ENCODE data around the gene PLCB3. TPM values are rescaled to one million over a fixed set of nuclear protein-coding genes. Genes with fewer than 3 reads are reported as not detected.

PLCB3 gene
- total RNA-seq, 1 experiment from 2014 or later, result 41.2 TPM

GRCh38 chr11:64220798-64221197, 30.5 kb upstream of the PLCB3 start:
- Histone ChIP-seq H3K9me3 (ENCODE audit: control insufficient read depth, insufficient read depth, low read depth, low read length) (no peaks in the 10 kb centered on the region), H3K4me3 (ENCODE audit: low read depth in 2 of 2, low read length in 2 of 2) (no peak overlapping the region), H3K27me3 (ENCODE audit: control insufficient read depth, insufficient read depth, low read length) (no peaks in the 10 kb centered on the region), H3K4me1 (ENCODE audit: control insufficient read depth, insufficient read depth, low read length) (no peaks in the 10 kb centered on the region; the same call in none of the 2 replicates), H3K36me3 (ENCODE audit: control insufficient read depth, insufficient read depth, low read length) (peaks cover 2% of the 10 kb centered on the region), H3K27ac (ENCODE audit: low read length) (no peak overlapping the region)
- intact Hi-C loops (cut with micrococcal nuclease; ENCODE audit: unreplicated experiment), result no loop called here
- ATAC-seq (no peak; the same call in 1 of the 2 replicates), DNase-seq (ENCODE audit: low read depth, low spot score) (no peak)
- TF ChIP-seq, protein P1, sequence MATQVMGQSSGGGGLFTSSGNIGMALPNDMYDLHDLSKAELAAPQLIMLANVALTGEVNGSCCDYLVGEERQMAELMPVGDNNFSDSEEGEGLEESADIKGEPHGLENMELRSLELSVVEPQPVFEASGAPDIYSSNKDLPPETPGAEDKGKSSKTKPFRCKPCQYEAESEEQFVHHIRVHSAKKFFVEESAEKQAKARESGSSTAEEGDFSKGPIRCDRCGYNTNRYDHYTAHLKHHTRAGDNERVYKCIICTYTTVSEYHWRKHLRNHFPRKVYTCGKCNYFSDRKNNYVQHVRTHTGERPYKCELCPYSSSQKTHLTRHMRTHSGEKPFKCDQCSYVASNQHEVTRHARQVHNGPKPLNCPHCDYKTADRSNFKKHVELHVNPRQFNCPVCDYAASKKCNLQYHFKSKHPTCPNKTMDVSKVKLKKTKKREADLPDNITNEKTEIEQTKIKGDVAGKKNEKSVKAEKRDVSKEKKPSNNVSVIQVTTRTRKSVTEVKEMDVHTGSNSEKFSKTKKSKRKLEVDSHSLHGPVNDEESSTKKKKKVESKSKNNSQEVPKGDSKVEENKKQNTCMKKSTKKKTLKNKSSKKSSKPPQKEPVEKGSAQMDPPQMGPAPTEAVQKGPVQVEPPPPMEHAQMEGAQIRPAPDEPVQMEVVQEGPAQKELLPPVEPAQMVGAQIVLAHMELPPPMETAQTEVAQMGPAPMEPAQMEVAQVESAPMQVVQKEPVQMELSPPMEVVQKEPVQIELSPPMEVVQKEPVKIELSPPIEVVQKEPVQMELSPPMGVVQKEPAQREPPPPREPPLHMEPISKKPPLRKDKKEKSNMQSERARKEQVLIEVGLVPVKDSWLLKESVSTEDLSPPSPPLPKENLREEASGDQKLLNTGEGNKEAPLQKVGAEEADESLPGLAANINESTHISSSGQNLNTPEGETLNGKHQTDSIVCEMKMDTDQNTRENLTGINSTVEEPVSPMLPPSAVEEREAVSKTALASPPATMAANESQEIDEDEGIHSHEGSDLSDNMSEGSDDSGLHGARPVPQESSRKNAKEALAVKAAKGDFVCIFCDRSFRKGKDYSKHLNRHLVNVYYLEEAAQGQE (IDR thresholded peaks at IDR 0.05; ENCODE audit: insufficient read depth in 1 of 2, low read depth in 2 of 2, low read length in 1 of 2), result no peak
- TF ChIP-seq, protein P2, sequence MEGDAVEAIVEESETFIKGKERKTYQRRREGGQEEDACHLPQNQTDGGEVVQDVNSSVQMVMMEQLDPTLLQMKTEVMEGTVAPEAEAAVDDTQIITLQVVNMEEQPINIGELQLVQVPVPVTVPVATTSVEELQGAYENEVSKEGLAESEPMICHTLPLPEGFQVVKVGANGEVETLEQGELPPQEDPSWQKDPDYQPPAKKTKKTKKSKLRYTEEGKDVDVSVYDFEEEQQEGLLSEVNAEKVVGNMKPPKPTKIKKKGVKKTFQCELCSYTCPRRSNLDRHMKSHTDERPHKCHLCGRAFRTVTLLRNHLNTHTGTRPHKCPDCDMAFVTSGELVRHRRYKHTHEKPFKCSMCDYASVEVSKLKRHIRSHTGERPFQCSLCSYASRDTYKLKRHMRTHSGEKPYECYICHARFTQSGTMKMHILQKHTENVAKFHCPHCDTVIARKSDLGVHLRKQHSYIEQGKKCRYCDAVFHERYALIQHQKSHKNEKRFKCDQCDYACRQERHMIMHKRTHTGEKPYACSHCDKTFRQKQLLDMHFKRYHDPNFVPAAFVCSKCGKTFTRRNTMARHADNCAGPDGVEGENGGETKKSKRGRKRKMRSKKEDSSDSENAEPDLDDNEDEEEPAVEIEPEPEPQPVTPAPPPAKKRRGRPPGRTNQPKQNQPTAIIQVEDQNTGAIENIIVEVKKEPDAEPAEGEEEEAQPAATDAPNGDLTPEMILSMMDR (IDR thresholded peaks at IDR 0.05), result no peak
- ChIA-PET CTCF (no interaction called here), POLR2A (interaction anchor here (0.5 kb wide), 1 partner anchor 11 kb away, joined by 5 read pairs; no protein-coding TSS in a partner anchor)
- BruUV-seq (replicated peaks), result no TSS peak
- in situ Hi-C loops (cut with HindIII; ENCODE audit: low pct_unique_long_range_greater_than_20kb, low sequenced_read_pairs), result no loop called here

- no TSS peak for BruUV-seq (replicated peaks)
- TF ChIP-seq, protein P1 (IDR thresholded peaks at IDR 0.05; ENCODE audit: insufficient read depth in 1 of 2, low read depth in 2 of 2, low read length in 1 of 2), result no peak
- DNase-seq (ENCODE audit: low read depth, low spot score), result no peak
- no peaks in the 10 kb centered on the region for H3K9me3 ChIP-seq (ENCODE audit: control insufficient read depth, insufficient read depth, low read depth, low read length)
- ChIA-PET POLR2A (no interaction called here), CTCF (no interaction called here)
- H3K27me3 ChIP-seq (ENCODE audit: control insufficient read depth, insufficient read depth, low read length), result no peaks in the 10 kb centered on the region
- in situ Hi-C loops (cut with HindIII; ENCODE audit: low pct_unique_long_range_greater_than_20kb, low sequenced_read_pairs) (no loop called here), intact Hi-C loops (cut with micrococcal nuclease; ENCODE audit: unreplicated experiment) (no loop called here)
- peaks cover 5% of the 10 kb centered on the region for H3K4me1 ChIP-seq (ENCODE audit: control insufficient read depth, insufficient read depth, low read length)
- no peak overlapping the region for H3K27ac ChIP-seq (ENCODE audit: low read length)
- no peak for ATAC-seq
- peaks cover 2% of the 10 kb centered on the region for H3K36me3 ChIP-seq (ENCODE audit: control insufficient read depth, insufficient read depth, low read length)
- no peak overlapping the region for H3K4me3 ChIP-seq (ENCODE audit: low read depth in 2 of 2, low read length in 2 of 2)
These were observed 28.7 kb upstream of the PLCB3 start for GRCh38 chr11:64222651-64223000.

Measured in Panc1 (cell line).